HG03571 (cell line): Measurements from ENCODE around the gene CD302.
"Not testable (repeated sequence)": the region's sequence is repeated elsewhere in the genome, so short reads cannot be mapped to it uniquely, and the experiment has no call there.

Experiments
- ATAC-seq: cut with Tn5 transposase; IDR thresholded peaks from one replicate; pipeline ENCODE4 v1.9.1; 2021; ENCODE audit not compliant: unreplicated experiment

Gene CD302, protein sequence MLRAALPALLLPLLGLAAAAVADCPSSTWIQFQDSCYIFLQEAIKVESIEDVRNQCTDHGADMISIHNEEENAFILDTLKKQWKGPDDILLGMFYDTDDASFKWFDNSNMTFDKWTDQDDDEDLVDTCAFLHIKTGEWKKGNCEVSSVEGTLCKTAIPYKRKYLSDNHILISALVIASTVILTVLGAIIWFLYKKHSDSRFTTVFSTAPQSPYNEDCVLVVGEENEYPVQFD

DNA sequence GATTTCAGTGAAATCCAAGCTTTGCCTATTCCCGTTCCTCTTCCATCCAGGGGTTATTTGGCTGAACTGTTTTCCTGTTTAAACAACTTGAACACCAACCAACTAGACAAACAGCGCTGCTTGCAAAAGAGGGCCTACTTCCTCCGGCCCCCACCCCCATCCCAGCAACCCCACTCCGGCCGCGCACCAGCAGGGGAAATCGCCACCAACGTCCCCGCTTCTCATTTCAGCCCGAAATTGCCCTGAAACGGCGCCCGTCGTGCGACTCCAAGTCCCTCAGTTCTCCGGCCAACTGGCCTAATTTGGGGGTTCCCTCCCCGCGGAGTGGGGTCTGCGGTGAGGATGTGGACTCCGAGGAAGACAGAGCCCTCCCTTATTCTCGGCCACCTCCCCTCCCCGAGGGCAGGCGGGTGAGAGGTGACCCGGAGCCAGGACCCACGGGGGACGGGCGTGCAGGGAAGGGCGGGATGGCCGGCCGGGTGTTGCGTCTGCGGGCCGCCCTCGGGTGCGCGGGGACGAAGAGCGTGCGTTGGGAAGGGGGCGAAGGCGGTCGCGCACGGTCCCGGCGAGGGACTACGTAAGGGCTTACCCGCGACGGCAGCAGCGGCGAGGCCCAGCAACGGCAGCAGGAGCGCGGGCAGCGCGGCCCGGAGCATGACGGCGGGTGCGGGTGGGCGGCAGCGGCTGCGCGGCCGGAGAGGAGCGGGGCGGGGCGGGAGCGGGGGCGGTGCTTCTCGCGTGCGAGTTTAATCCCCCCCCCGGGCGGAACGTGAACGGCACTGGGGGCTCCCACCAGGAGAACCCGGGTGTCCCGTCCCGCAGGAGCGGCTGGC is at the start of gene CD302:
Gene CD302 (minus strand): TSS at position 666 of the 833 bp plus-strand sequence. CDS start 10 bp downstream, at position 656.
- ATAC-seq = no peak

DNA sequence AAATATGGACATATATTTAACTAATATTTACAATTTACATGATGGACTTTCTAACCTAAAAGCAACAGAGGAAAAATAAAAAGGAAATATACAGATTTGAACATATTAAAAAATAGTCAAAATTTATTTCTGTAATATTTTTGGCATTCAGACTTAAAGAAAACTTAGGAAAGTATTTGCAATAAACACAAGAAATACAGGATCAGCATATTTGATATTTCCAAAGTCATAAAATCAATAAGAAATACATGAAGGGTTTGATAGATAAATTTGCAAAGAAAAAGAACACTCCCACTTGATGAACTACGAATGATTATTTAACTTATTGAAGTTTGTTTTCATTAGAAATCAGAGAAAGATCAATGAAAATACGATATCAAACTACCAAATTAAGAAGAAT is 48.6 kb upstream of the CD302 start:
- ATAC-seq = no peak

DNA sequence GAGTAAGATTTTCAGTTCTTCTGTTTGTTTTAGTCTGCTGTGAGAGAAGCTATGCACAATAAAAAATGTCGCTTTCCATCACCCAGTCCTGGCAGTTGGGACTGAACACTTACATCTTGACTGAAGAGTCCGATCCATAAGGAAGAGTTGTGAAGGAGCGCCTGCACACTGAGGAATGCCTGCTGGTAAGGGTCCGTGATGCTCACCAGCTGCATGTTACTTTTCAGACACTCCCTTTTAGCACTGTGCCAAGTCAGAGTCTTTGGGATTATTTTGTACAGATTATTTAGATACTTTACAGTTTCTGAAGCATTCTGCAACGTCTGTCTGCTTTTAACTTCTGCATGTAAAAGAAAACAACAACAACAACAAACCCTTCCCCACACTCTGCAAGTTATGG is 42.6 kb upstream of the CD302 start:
- ATAC-seq = no peak

DNA sequence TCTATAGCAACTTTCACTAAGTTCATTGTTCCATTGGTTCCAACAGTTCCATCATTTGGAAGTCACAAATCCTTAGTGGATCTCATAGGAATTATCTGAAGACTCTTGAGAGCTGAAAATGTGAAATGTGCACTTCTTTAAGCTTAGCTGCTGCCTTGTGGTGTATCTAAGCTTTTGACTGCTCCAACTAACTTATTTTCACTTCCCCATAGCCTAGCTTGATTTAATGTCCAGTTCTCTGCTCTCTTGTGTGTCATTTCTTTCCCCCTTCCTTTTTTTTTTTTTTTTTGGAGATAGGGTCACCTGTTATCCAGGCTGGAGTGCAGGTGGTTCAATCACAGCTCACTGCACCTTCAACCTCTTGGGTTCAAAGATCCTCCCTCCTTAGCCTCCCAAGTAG is 34.9 kb upstream of the CD302 start:
- no peak for ATAC-seq

DNA sequence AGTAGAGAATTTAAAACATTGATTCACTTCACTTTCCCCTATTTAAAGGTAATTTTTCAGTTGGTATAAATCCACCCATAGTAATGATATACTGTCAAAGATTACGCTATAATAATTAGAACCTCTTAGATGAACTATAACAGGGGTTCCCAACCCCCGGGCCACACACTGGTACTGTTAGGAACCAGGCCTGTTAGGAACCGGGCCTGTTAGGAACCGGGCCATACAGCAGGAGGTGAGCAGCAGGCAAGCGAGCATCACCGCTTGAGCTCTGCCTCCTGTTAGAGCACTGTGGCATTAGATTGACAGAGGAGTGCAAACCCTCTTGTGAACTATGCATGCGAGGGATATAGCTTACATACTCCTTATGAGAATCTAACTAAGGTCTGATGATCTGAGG is 34.0 kb upstream of the CD302 start:
- no peak for ATAC-seq

- ATAC-seq = no peak
Observed at GRCh38 chr2:159829376-159829775, 31.4 kb upstream of the CD302 start.

- no peak for ATAC-seq
Observed at GRCh38 chr2:159828738-159829137, 30.7 kb upstream of the CD302 start.

GRCh38 chr2:159822478-159822833 is 24.4 kb upstream of the CD302 start:
- ATAC-seq = not testable (repeated sequence)

DNA sequence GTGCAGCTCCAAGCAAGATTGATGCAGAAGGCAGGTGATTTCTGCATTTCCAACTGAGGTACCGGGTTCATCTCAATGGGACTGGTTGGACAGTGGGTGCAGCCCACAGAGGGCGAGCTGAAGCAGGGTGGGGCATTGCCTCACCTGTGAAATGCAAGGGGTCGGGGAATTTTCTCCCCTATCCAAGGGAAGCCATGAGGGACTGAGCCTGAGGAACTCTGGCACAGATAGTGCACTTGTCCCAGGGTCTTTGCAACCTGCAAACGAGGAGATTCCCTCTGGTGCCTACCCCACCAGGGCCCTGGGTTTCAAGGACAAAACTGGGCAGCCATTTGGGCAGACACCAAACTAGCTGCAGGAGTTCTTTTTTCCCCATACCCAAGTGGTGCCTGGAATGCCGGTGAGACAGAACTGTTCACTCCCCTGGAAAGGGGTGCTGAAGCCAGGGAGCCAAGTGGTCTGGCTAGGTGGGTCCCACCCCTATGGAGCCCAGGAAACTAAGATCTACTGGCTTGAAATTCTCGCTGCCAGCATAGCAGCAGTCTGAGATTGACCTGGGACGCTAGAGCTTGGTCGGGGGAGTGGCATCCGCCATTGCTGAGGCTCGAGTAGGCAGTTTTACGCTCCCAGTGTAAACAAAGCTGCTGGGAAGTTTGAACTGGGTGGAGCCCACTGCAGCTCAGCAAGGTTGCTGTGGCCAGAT is 23.9 kb upstream of the CD302 start:
- ATAC-seq = not testable (repeated sequence)

DNA sequence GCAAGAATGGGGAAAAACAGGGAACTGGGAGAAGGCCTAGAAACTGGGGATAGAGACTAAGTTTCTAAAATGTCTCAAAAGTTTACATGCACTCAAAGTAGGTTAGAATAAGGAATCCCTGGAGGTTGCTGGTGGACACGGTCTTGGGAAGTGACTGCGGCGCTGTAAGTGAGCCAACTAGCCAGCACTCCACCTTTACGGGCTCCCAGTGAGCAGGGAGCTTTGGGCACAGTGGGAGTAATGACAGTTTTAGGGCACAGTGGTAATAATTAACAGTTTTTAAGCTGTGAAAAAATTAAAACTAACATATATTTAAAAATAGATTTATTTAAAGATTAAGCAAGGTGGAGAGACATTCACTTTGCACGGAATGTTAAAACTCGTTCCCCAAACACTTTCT is 20.9 kb upstream of the CD302 start:
- ATAC-seq = no peak

DNA sequence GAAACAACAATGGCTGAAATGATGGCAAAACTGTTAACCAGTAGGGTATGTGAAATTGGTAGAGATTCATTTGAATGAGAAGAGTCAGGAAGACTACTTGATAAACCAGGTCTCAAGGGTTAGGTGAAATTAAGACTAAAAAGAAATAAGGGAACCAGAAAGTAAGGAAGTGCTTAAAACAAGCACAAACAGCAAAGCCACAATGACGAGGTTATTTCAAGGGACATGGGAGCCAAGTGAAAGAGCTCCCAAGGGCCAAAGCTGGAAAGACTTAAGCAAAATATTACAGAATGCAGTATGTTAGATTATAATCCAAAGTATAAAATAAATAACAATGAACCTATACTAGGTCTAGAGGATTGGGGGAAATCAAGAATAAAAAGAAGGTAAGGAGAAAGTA is 19.3 kb upstream of the CD302 start:
- no peak for ATAC-seq

GRCh38 chr2:159811232-159811631 is 13.2 kb upstream of the CD302 start:
- no peak for ATAC-seq

DNA sequence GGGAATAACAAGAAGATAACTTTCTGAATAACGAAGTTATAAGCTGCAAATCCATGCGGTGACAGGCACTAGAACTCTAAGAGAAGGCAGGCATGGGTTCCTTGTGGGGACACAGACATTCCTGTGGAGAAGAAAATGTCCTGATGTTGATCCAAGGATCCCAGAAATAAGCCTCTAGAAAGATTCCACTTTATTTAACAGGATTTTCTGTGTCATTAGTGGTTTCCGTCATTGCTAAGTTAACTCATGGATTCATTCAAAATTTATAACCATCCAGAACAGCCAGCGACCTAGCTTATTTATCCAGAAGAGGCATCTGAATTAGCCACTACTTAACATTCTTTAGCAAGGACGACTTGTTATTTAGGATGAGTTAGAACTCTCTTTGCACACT is 10.0 kb upstream of the CD302 start:
- no peak for ATAC-seq

GRCh38 chr2:159807183-159808031 is 9.4 kb upstream of the CD302 start:
- ATAC-seq = no peak

GRCh38 chr2:159804941-159805340 is 6.9 kb upstream of the CD302 start:
- no peak for ATAC-seq

GRCh38 chr2:159803235-159803962 is 5.4 kb upstream of the CD302 start:
- no peak for ATAC-seq

- ATAC-seq = no peak
Observed at GRCh38 chr2:159802673-159803072, 4.7 kb upstream of the CD302 start.

DNA sequence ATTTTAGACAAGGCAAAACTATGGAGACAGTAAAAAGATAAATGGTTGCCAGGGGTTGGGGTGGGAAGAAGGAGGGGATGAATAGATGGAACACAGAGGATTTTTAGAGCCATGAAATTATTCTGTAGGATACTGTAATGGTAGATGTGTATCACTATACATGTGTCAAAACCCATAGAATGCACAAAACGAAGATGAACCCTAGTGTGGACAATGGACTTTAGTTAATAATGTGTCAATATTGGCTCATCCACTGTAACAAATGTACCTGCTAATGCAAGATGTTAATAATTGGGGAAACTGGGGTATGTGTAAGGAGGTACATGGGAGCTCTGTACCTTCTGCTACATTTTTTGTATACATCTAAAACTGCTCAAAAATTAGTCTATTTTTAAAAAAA is 1.8 kb upstream of the CD302 start:
- ATAC-seq = no peak

GRCh38 chr2:159798376-159798725 is 343 bp upstream of the CD302 start:
- no peak for ATAC-seq

GRCh38 chr2:159797225-159797542 is 824 bp downstream of the CD302 start:
- ATAC-seq = no peak
